ENCODE data around the gene MGMT. TPM values are rescaled to one million over a fixed set of nuclear protein-coding genes. Genes with fewer than 3 reads are reported as not detected.

The MGMT gene
- total and polyA plus RNA-seq, 2 donors (not counting 3 experiments of a cell fraction or from before 2014, with no cell fraction given) = 15.0 to 15.2 TPM

DNA sequence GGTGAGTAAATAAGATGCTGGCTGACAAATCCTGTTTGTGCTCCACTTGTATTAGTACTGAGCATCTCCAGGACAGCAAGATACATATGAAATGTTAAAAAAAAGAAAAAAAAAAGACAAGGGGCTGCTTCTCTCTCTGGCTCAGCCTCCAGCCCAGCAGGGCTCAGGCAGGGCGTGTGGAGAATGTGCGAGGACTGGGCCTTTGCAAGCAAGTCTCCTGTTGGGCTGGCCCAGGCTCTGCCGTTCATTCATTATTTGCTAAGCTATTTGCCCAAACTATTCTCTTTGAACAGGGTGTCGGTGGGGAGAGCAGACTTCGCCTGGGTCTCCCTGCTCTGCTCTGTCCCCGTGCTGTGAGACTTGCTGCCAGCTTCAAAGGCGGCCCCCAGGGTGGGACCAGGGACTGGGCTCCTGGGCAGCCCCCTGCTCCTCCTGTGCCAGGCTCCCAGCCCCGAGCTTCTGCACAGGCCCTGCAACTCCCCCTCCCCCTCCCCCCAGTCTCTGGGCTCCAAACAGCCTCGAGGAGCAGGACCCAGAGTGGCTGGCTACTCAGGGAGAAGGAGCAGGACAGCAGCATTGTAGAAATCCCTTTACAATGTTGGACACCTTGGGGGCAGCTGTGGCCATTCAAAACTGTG is 25.6 kb upstream of the MGMT start:
- TF ChIP-seq GATA2 (IDR thresholded peaks at IDR 0.05; ENCODE audit: insufficient read depth, insufficient read length, low read depth, low read length) (no peak), EZH2 (IDR thresholded peaks at IDR 0.05; ENCODE audit: borderline replicate concordance, low read depth, low read length, severe bottlenecking) (no peak), JUN (IDR thresholded peaks at IDR 0.05; ENCODE audit: borderline replicate concordance, insufficient read depth, insufficient read length, low read depth) (no peak), POLR2AphosphoS5 (IDR thresholded peaks at IDR 0.05; ENCODE audit: insufficient read depth, low read depth, low read length) (no peak), MYC (IDR thresholded peaks at IDR 0.05; ENCODE audit: low read depth, low read length) (no peak)
- TF ChIP-seq, protein P1, sequence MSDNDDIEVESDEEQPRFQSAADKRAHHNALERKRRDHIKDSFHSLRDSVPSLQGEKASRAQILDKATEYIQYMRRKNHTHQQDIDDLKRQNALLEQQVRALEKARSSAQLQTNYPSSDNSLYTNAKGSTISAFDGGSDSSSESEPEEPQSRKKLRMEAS (IDR thresholded peaks at IDR 0.05; ENCODE audit: insufficient read depth, insufficient read length) = no peak
- TF ChIP-seq, protein P2, sequence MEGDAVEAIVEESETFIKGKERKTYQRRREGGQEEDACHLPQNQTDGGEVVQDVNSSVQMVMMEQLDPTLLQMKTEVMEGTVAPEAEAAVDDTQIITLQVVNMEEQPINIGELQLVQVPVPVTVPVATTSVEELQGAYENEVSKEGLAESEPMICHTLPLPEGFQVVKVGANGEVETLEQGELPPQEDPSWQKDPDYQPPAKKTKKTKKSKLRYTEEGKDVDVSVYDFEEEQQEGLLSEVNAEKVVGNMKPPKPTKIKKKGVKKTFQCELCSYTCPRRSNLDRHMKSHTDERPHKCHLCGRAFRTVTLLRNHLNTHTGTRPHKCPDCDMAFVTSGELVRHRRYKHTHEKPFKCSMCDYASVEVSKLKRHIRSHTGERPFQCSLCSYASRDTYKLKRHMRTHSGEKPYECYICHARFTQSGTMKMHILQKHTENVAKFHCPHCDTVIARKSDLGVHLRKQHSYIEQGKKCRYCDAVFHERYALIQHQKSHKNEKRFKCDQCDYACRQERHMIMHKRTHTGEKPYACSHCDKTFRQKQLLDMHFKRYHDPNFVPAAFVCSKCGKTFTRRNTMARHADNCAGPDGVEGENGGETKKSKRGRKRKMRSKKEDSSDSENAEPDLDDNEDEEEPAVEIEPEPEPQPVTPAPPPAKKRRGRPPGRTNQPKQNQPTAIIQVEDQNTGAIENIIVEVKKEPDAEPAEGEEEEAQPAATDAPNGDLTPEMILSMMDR (IDR thresholded peaks at IDR 0.05; ENCODE audit: extremely low read depth in 1 of 2, insufficient read depth in 1 of 2, low read depth in 1 of 2, low read length in 2 of 2) = no peak
- Histone ChIP-seq H3K27ac (ENCODE audit: insufficient read depth, low read depth, low read length) (no peak overlapping the region), H3K9ac (replicated peaks; ENCODE audit: extremely low read depth, insufficient read depth, low read length) (no peak overlapping the region), H3K9me3 (replicated peaks; ENCODE audit: control insufficient read depth, insufficient read depth, low read length) (no peaks in the 10 kb centered on the region), H3K36me3 (ENCODE audit: control insufficient read depth in 2 of 2, extremely low read depth in 1 of 2, insufficient read depth in 2 of 2, low read length in 2 of 2) (no peaks in the 10 kb centered on the region), H3K9me1 (replicated peaks; ENCODE audit: control insufficient read depth, extremely low read depth, insufficient read depth, low read length) (no peaks in the 10 kb centered on the region), H3K27me3 (ENCODE audit: control insufficient read depth in 2 of 2, insufficient read depth in 2 of 2, low read length in 2 of 2) (no peaks in the 10 kb centered on the region), H2AFZ (ENCODE audit: low read depth, low read length) (no peak overlapping the region), H3K79me2 (ENCODE audit: control insufficient read depth, insufficient read depth, low read length) (no peaks in the 10 kb centered on the region), H4K20me1 (replicated peaks; ENCODE audit: control insufficient read depth, extremely low read depth, insufficient read depth, low read length) (no peaks in the 10 kb centered on the region), H3K4me1 (ENCODE audit: control insufficient read depth, extremely low read depth, insufficient read depth, low read length) (no peaks in the 10 kb centered on the region), H3K4me2 (ENCODE audit: insufficient read depth, low read length) (no peak overlapping the region), H3K4me3 (replicated peaks in 1 of 3; ENCODE audit: insufficient read depth in 1 of 3, low read depth in 1 of 3, low read length in 3 of 3) (no peak overlapping the region)
- CTCF ChIA-PET = no interaction called here
- intact Hi-C loops (cut with micrococcal nuclease) (no loop called here), dilution Hi-C loops (cut with MboI; ENCODE audit: extremely low pct_ligation_motif_present, low sequenced_read_pairs) (no loop called here)
- no peak for FAIRE-seq
- BruUV-seq (replicated peaks) = no TSS peak
- POLR2A ChIA-PET = no interaction called here
- DNase-seq (ENCODE audit: low read depth, low spot score) = no peak
